GM12801 (cell line): Measurements from ENCODE around the gene EPHA8.

ENCODE experiments used
- CTCF ChIP-seq: IDR thresholded peaks from one replicate; pipeline ENCODE4 v1.5.1; 2011; ENCODE audit warnings: control low read depth; ENCODE audit not compliant: insufficient read length; ENCODE audit errors: extremely low read depth

EPHA8 gene

GRCh38 chr1:22652881-22653316 lies 89.6 kb downstream of the EPHA8 start, which contains the start of gene C1QB:
Gene C1QB, plus strand, starts transcription at chr1:22653236. Its CDS starts 6,227 bp downstream, at chr1:22659463.
- no peak for TF ChIP-seq CTCF
